ELF-1 (cell line): ENCODE data around the gene RTKN.
A peak's percentile ranks its signal among the peaks of the same experiment; 100 is the strongest.
"Not testable (repeated sequence)": the region's sequence is repeated elsewhere in the genome, so short reads cannot be mapped to it uniquely, and the experiment has no call there.

Experiments
- DNase-seq: peaks from one replicate; pipeline ENCODE4 v3.0.0-alpha.2; 2016; ENCODE audit warnings: low read depth, low spot score

RTKN gene, protein sequence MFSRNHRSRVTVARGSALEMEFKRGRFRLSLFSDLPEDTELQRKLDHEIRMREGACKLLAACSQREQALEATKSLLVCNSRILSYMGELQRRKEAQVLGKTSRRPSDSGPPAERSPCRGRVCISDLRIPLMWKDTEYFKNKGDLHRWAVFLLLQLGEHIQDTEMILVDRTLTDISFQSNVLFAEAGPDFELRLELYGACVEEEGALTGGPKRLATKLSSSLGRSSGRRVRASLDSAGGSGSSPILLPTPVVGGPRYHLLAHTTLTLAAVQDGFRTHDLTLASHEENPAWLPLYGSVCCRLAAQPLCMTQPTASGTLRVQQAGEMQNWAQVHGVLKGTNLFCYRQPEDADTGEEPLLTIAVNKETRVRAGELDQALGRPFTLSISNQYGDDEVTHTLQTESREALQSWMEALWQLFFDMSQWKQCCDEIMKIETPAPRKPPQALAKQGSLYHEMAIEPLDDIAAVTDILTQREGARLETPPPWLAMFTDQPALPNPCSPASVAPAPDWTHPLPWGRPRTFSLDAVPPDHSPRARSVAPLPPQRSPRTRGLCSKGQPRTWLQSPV

DNA sequence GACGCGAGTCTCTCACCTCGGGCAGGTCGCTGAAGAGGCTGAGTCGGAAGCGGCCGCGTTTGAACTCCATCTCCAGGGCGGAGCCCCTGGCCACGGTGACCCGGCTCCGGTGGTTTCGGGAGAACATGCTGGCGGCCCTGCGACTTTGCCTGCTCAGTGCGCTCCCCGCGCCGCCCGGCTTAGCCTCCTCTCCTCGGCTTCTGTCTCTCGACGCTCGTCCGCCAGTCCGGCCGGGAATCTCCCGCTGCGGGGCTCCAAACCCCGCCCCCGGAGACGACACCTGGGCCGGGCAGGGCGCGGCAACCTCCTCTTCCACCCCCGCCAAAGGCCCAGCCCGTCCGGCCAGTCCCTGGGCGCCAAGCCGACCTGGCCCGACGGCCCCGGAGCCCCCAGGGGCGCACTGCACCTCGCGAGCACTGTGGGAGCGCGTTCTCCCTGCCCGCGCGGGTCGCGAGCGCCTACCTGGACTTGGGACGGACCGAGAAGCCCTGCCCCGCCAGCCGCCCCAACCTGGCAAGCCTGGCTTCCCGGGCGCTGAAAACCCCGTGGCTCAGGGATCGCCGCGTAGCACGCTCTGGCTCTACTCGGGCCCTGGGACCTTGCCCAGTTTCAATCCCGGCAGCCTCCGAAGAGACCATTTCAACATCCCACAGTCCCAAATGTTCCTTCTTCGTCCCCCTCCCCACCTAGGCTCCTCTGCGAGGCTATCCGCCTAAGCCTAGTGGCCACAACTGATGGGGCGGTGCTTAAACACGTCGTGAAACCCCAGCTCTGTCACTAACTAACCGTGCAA lies at the start of gene RTKN:
TSS of gene RTKN (minus strand) at position 248 of the 793 bp plus-strand sequence. CDS start at position 127, 121 bp downstream.
- peak; percentile 91 for DNase-seq

DNA sequence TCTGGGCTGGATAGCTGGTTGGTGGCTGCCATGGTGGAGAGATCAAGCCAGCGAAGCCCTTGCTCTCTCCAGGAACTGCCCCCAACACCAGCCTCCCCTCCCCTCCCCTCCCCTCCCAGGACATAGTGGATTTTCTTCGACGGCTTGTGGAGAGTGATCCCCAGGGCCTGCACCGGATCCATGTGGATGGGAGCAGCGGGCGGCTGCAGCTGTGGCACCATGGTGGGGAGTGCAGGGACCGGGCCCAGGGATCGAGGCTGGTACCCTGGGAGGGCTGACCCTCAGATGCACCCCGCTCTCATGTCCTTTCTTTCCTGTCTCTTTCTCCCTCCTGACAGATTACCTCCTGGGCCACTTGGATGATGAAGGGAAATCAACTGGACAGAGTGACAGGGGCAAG lies 48.2 kb upstream of the RTKN start:
- no peak for DNase-seq

DNA sequence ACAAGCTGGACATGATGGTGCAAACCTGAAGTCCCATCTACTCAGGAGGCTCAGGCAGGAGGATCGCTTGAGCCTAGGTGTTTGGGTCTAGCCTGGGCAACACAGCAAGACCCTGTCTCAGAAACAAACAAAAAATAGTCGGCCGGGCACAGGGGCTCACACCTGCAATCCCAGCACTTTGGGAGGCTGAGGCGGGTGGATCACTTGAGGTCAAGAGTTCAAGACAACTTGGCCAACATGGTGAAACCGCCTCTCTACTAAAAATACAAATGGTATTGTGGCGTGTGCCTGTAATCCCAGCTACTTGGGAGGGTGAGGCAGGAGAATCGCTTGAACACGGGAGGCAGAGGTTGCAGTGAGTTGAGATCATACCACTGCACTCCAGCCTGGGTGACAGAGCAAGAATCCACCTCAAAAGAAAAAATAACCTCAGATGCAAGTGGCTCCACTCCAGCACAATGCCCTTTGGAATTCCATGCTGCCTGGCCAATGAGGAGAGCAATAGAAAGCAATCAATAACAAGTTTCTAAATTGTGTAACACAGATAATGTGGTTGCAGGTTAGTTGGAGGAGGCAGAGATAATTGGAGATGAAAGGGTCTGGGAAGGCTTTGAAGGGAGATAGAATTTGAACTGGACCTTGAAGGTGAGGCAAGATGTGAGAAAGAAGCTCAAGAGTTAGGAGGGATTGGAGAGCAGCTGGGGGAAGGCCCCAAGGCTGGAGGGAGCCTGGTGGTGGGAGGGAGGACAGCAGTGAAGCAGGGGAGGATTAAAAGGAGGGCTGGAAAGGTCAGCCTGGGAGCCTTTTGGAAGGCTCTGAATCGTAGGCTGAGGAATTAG lies 47.1 kb upstream of the RTKN start:
- no peak for DNase-seq

DNA sequence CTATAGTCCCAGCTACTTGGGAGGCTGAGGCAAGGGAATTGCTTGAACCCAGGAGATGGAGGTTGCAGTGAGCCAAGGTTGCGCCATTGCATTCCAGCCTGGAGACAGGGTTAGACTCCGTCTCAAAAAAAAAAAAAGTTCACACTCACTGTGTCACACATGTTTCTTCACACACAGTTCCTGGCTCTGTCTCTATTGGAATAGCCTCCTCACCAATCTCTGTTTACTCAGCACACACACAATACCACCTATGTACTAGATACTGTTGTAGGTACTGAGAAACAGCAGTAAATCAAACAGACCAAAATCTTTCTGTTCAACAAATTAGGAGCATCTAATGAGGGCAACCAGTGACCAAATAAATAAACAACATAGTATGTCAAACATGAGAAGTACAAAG lies 44.4 kb upstream of the RTKN start:
- DNase-seq: no peak

DNA sequence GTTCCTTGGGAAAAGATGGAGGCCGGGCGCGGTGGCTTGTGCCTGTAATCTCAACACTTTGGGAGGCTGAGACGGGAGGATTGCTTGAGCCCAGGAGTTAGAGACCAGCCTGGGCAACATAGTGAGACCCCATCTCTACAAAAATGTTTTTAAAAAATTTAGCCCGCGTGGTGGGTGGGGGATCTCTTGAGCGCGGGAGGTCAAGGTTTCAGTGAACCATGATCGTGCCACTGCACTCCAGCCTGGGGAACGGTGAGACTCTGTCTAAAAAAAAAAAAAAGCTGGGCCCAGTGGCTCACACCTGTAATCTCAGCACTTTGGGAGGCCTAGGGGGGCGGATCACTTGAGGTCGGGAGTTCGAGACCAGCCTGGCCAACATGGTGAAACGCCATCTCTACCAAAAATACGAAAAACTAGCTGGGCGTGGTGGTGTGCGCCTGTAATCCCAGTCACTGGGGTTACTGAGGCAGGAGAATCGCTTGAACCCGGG lies 42.0 kb upstream of the RTKN start:
- not testable (repeated sequence) for DNase-seq

DNA sequence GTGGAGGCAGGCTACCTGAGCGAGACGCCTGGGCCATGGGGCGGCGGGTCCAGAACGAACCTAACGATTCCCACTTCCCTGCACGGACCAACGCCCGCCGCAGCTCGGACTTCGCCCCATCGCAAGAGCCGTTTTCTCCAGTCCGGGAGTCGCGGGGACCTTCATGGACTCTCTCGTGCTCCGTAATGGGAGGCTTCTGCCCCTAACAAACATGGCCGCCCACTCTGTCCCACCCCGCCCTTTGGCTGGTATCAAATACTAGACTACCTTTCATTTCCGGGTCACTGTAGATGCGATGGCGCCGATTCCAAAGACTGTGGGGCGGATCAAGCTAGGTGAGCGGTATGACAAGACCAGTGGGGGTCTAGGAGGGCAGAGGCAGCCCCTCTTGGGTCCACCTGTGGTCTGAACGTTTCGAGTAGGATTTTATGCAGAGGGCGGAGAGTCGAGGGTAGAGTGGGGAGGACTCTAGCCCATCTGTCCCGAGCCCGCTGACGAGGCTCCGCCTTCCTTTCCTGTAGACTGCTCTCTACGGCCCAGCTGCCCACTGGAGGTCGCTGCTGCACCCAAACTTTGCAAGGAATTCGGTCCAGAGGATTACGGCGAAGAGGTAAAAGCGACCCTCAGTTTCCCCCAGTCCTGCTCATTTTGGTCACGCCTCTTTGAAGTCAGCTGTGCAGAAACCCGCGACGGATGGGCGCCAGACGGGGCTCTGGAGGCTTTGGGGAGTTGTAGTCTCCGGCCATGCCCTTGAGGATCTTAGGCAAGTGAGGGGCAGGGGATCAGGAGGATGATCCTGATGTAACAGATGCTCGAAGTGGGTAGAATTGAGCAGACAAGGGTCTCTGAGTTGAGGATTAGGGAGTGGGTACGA lies 41.3 kb upstream of the RTKN start, which contains the start of the genes CCDC142 and TTC31:
TSS of gene CCDC142 (minus strand) at position 198 of the 874 bp plus-strand sequence. CDS start at position 37, 161 bp downstream.
TSS of gene TTC31 (plus strand) at position 281 of the 874 bp plus-strand sequence. CDS start at position 296, 15 bp downstream.
- peak; percentile 97 for DNase-seq

DNA sequence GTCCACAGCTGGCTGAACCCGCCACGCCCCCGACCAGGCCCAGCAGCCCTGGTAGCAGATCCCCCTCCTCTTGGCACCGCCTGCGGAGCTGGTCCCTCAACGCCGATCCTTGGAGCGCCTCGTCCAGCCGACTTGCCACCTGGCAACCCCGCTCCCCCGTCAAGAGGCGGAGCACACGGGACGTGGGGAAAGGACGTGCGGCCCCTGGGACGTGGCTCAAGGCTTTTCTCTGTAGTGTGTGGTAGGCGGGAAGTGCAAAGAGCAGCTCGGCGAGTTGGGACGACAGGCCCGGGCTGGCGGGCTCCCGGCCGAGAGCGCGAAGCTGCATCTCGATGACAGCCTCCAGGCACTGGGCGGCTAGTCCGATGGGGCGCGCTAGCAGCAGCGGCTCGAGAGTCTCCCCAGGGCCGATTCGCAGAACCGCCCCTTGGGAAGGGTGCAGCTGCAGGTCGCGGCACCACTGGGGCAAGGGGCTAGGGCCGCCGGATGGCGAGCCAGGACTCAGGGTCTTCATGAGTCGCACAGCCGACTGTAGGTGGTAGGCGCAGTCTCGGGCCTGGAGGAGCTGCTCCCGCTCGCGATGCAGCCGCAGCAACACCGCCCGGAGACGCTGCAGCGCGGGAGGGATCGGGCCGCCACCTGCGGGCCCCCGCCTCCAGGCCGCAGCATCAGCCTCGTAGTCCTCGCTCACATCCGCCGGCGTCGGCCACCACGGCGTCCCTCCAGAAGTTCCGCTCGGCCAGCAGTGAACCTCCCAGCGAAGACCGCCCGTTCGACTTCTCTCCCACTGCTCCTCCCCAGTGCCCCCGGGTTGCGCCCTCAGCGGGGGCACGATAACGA lies 40.4 kb upstream of the RTKN start:
- no peak for DNase-seq

DNA sequence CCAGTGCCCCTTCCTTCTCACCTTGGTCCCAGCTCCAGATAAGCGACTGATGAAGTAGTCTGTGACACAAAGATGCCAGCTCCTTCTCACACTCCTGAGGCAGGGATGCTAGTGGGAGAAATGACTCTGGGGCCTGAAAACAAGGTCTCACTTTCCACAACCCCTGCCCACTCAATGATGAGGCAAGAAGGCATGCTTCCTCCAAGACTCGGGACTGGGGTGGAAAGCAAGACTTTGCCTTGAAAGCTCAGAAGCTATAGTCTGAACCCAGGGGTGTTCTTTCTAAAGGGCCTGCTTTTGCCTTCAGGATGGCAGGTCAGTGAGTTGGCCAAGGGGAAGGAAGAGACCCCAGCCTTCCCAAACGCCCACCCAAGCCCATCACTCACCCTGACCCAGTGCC lies 39.7 kb upstream of the RTKN start:
- no peak for DNase-seq

DNA sequence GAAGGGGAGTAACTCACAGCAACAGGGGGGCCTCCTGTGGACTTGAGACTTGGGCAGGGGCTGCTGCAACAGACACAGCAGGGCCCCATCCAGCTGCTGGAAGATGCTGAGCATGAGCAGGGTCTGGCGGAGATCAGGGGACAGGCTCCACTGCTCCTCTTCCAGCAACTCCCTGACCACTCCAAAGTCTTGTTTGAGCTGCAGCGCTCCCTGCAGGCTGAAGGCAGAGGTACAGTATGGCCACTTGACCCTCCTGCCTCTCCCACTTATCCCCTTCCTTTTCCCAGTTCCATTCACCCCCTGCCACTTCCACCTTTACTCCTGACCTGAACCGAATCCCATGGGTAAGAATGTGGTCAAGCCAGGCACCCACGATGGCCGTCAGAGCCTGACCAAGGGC lies 33.2 kb upstream of the RTKN start:
- DNase-seq: peak; percentile 51

DNA sequence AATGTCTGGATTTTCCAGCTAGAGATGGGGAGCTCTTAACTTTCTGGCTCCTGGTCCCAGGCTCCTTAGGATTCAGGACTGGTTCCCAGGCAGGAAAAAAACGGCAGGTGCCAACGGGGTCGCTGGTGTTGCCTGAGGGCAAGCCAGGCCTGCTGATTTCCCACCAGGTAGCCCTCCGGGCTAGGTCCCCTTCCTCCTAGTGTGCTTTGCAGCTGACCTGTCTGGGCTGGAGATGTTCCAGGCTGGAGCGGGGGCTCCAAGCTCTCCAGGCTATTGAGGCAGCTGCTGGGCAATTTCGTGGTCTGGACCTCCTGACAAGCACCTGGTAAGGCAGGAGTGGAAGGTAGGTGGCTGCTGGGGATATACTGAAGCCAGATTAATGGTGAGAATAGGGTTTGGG lies 32.7 kb upstream of the RTKN start:
- DNase-seq: no peak

DNA sequence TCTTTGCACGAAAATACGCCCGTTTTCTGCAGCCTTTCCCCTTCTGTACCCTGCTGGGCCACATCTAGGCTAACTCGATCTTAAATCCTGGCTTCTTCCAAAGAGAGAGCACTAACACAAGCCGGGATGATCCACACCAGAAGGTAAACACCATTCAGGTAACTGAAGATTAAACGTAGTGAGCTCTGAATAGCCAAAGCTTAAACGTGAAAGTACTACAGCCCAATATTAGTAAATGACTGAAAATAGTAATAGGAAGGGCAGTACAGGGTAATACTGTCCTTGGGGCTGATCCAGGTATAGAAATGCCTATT lies 31.2 kb upstream of the RTKN start:
- DNase-seq: no peak

DNA sequence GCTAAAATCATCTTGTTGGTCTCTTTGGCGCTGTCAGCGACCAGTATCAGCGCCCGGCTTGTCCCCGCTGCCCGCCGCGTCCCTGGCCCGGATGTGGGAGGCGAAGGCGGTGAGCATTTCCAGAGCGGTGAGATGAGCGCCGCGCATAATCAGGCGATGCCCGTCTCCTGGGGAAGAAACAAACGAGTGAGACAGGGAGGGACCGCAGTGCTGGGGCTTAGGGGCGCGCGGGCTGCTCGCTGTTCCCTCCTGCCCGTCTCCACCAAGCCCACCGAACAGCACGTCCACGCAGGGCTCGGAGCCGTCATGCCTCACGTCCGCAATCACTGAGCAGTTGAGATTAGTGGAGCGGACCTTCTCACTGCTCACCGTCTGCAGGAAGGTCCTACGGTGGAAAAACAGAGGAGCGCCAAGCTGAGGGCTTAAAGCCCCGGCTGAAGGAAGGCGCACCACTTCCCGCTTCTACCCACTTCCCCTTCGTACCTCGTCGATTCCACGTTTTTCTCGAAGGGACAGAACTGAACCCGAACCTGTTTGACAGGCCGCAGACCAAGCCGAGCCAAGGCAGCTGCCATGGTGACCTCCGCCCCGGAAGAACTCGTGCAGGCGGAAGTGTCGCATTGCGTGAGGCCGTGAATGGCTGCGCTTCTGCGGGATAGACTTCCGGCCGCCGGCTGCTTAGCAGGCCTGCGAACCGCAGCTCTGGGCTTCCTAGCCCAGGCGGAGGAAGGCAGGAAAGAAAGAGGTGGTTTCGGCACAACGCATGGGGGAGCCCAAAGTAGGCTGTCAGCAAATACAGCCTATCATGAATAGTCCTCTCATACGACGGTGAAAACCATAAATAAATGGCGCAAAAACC lies 30.6 kb upstream of the RTKN start, which contains the start of gene MRPL53:
TSS of gene MRPL53 (minus strand) at position 595 of the 859 bp plus-strand sequence. CDS start at position 575, 20 bp downstream.
- peak; percentile 95 for DNase-seq

DNA sequence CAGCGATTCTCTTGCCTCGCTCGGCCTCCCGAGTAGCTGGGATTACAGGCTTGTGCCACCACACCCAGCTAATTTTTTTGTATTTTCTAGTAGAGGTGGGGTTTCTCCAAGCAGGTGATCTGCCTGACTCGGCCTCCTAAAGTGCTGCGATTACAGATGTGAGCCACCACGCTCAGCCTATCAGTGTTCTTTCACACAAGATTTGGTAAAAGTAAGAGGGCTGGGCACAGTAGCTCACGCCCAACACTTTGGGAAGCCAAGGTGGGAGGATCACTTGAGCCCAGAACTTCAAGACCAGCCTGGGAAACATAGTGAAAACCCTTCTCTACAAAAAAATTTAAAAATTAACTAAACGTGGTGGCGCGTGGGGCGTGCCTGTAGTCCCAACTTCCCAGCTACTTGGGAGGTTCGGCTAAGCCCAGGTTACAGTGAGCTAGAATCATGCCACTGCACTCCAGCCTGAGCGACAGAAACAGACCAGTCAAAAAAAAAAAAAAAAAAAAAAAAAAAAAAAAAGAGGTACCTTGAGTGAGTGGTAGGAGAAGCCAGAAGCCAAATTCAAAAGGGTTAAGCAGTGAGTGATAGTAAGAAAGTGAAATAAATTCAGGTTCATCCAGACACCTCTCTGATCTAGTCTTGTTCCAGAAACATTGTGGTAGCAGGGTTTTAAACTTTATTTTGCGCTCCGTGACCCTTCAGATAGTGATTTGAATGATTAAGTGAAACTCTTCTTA lies 29.8 kb upstream of the RTKN start:
- no peak for DNase-seq

DNA sequence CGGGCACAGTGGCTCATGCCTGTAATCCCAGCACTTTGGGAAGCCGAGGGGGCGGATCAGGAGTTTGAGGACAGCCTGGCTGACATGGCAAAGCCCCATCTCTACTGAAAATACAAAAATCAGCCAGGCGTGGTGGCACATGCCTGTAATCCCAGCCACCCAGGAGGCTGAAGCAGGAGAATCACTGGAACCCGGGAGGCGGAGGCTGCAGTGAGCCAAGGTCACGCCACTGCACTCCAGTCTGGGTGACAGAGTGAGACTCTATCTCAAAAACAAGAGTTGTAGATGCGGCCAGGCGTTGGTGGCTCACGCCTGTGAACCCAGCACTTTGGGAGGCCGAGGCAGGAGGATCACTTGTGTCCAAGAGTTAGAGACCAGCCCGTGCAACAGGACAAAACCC lies 29.0 kb upstream of the RTKN start:
- DNase-seq: not testable (repeated sequence)

DNA sequence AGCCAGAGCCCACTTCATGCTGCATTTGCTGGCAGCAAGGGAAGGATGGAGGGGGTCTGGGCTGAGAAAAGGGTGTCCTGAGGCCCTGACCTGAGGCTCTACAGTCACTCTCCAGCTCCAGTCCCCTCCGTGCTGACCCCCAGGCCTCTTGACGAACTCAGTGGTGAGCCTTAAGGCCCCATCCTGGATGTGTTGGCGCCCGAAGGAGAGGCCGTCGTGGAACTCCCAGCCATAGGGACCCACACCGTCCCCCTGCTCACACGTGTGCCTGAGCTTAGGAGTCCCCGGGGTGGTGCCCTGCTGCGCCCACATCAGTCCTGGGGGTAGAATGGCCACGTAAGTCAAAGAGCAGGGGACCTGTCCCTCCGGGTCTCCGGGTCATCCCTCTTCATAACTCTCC lies 22.7 kb upstream of the RTKN start:
- peak; percentile 28 for DNase-seq

DNA sequence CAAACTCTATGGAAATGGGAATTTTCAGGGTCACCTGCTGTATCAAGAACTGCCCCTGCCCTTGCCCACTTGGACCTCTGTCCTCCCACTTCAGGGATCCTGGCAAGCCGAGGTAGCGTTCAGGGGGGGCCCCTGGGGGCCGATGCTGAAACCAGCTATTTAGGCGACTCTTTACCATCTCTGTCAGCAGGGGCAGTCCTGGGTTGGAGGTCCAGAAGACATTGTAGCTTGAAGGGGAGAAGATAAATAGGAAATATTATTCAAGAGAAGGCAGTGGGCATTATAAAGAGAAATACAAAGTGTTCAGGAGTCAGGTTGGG lies 21.0 kb upstream of the RTKN start:
- DNase-seq: no peak

DNA sequence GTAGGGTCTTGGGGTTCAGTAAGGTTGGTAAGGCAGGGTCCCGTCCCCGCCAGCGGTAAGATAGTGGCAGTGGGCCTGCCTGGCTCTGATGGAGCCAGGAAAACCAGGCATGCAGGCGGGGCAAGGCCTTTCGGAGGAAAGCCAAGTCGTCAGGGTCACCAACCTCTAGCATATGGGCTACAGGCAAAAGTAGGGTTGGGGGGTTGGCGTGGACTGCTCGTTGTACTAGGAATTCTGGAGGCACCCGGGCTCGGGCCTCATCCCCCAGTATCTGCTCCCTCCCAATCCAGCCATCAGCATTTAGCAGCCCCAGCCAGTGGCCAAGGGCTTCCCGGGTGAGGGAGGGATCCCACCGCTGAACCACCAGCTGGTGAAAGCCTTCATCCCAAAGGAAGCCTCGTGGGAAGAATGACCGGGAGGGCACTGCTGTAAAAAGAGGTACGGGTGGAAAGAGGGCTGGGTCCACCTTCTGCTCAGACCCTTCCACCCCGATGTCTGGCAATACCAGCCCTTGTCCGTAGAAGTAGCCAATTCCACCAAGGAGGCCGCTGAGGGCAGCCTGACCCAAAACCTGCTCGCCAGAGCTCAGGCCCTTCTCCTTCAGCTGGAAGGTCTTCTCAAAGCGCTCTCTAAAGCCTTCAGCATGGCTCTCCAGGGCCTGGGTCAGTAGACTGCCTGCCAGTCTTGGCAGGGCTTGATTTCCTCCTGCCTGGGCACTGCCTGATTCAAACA lies 20.5 kb upstream of the RTKN start:
- DNase-seq: no peak
